Peyer's patch (tissue), 4 donors: ENCODE results near the gene TAF1D. TPM values are rescaled to one million over a fixed set of nuclear protein-coding genes. Genes with fewer than 3 reads are reported as not detected.

Experiments used
- DNase-seq, 3 donors: peaks; one replicate each; pipeline ENCODE4 v3.0.0-alpha.2; 2017 to 2019
- H3K27ac ChIP-seq, 4 donors: fragments of 200-600 bp; sonication (generic); one replicate each; pipeline ENCODE4 v1.5.1; 2016 to 2019
- H3K27me3 ChIP-seq, 2 donors: fragments of 200-600 bp; sonication (generic); one replicate each; pipeline ENCODE4 v1.5.1; 2019
- H3K36me3 ChIP-seq, 3 donors: fragments of 200-600 bp; sonication (generic); one replicate each; pipeline ENCODE4 v1.5.1; 2016 to 2019
- H3K4me1 ChIP-seq, 4 donors: fragments of 200-600 bp; sonication (generic); one replicate each; pipeline ENCODE4 v1.5.1; 2016 to 2019
- H3K4me3 ChIP-seq, 4 donors: fragments of 200-600 bp; sonication (generic); 1 replicate in 3 of 4; 2 replicates in 1 of 4; pipeline ENCODE4 v1.5.1; 2016 to 2019; ENCODE audit warnings: mild to moderate bottlenecking in 1 of 4
- H3K9me3 ChIP-seq, 4 donors: fragments of 200-600 bp; sonication (generic); one replicate each; pipeline ENCODE4 v1.5.1; 2016 to 2019; ENCODE audit warnings: mild to moderate bottlenecking in 1 of 4
- CTCF ChIP-seq, 6 experiments: fragments of 450-650 bp in 4 of 6; fragments of 200-600 bp in 2 of 6; sonication (generic) in 1 of 6; IDR thresholded peaks; one replicate each; pipeline ENCODE4 v1.5.1; 2017 to 2019; ENCODE audit warnings: antibody characterized with exemption in 6 of 6, mild to moderate bottlenecking in 3 of 6, moderate library complexity in 1 of 6
- POLR2A ChIP-seq, 2 donors: fragments of 450-650 bp; IDR thresholded peaks; one replicate each; pipeline ENCODE4 v1.5.1; 2017; ENCODE audit warnings: antibody characterized with exemption in 2 of 2, mild to moderate bottlenecking in 2 of 2, moderate library complexity in 2 of 2
- total RNA-seq, 4 donors: library from RNA; depleted of rRNA; stranded (reverse); fragments of >200 nt; gene quantifications; one replicate each; pipeline ENCODE4 v1.1.0, GENCODE V29; 2016

TAF1D gene
- total RNA-seq, 4 donors from 2014 or later: 72.7 to 183 (median 108) TPM

GRCh38 chr11:93718057-93718563 lies 23.2 kb downstream of the TAF1D start:
- H3K27me3 ChIP-seq: no peaks in the 10 kb centered on the region
- TF ChIP-seq POLR2A (IDR thresholded peaks at IDR 0.05): no peak
- no peak for TF ChIP-seq CTCF (IDR thresholded peaks at IDR 0.05)
- H3K27ac ChIP-seq: peak overlapping the region in 2 of 4 donors; percentile 25 to 68
- no peak for DNase-seq
- peaks cover 0 to 11% (median 0%) of the 10 kb centered on the region in 4 donors for H3K4me1 ChIP-seq
- H3K9me3 ChIP-seq: no peaks in the 10 kb centered on the region
- H3K4me3 ChIP-seq: no peak overlapping the region
- peaks cover 0 to 37% (median 0%) of the 10 kb centered on the region in 3 donors for H3K36me3 ChIP-seq

DNA sequence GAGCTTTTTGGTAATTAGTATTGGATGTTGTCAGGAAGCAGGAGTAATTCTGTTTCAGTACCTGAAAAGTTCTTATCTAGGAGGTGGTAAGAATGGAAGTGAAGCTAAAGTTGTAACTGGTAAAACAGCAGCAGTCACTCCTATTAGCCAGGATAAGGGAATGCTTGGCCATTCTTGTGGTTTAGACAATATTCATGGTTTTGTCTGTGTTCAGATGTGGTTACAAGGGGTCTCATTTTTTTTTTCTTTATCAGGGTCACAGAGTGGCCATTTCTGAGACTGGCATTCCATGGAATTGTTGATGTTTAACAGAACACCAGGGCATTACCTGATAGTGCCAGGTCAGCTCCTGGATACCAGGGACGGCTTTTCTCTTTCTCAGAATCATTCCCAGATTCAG lies 23.8 kb downstream of the TAF1D start:
- Histone ChIP-seq H3K9me3 (no peaks in the 10 kb centered on the region), H3K4me3 (no peak overlapping the region), H3K27ac (peak overlapping the region in 2 of 4 donors; percentile 25 to 68), H3K36me3 (peaks cover 0 to 31% (median 0%) of the 10 kb centered on the region in 3 donors), H3K27me3 (no peaks in the 10 kb centered on the region), H3K4me1 (peaks cover 0 to 11% (median 0%) of the 10 kb centered on the region in 4 donors)
- DNase-seq: no peak
- TF ChIP-seq CTCF (IDR thresholded peaks at IDR 0.05): no peak
- no peak for TF ChIP-seq POLR2A (IDR thresholded peaks at IDR 0.05)

- Histone ChIP-seq H3K4me3 (no peak overlapping the region), H3K4me1 (peaks cover 0 to 11% (median 0%) of the 10 kb centered on the region in 4 donors), H3K27me3 (no peaks in the 10 kb centered on the region), H3K36me3 (peaks cover 0 to 23% (median 0%) of the 10 kb centered on the region in 3 donors), H3K27ac (no peak overlapping the region), H3K9me3 (no peaks in the 10 kb centered on the region)
- DNase-seq: no peak
- no peak for TF ChIP-seq POLR2A (IDR thresholded peaks at IDR 0.05)
- TF ChIP-seq CTCF (IDR thresholded peaks at IDR 0.05): no peak
These were observed 25.4 kb downstream of the TAF1D start for GRCh38 chr11:93715797-93716396.

GRCh38 chr11:93712678-93713077 lies 28.6 kb downstream of the TAF1D start:
- Histone ChIP-seq H3K9me3 (no peaks in the 10 kb centered on the region), H3K36me3 (peaks cover 0 to 48% (median 0%) of the 10 kb centered on the region in 3 donors), H3K4me3 (no peak overlapping the region), H3K27me3 (no peaks in the 10 kb centered on the region), H3K27ac (no peak overlapping the region), H3K4me1 (peaks cover 0 to 1% (median 0%) of the 10 kb centered on the region in 4 donors)
- DNase-seq: no peak
- TF ChIP-seq CTCF (IDR thresholded peaks at IDR 0.05) (no peak), POLR2A (IDR thresholded peaks at IDR 0.05) (no peak)

GRCh38 chr11:93710239-93710638 lies 31.1 kb downstream of the TAF1D start:
- H3K4me1 ChIP-seq: no peaks in the 10 kb centered on the region
- peaks cover 0 to 55% (median 0%) of the 10 kb centered on the region in 3 donors for H3K36me3 ChIP-seq
- no peaks in the 10 kb centered on the region for H3K27me3 ChIP-seq
- TF ChIP-seq POLR2A (IDR thresholded peaks at IDR 0.05): no peak
- no peak for TF ChIP-seq CTCF (IDR thresholded peaks at IDR 0.05)
- no peak overlapping the region for H3K4me3 ChIP-seq
- H3K27ac ChIP-seq: no peak overlapping the region
- DNase-seq: no peak
- no peaks in the 10 kb centered on the region for H3K9me3 ChIP-seq
